ENCODE results near the gene CTDSP2. TPM values are rescaled to one million over a fixed set of nuclear protein-coding genes. Genes with fewer than 3 reads are reported as not detected.

Gene CTDSP2
- polyA plus RNA-seq, 3 donors = 59.1 to 148 (median 70.2) TPM

GRCh38 chr12:57874166-57875108, 27.9 kb upstream of the CTDSP2 start:
- peaks cover 2 to 3% (median 2%) of the 10 kb centered on the region in 3 donors for H3K27me3 Mint-ChIP-seq (ENCODE audit: low read depth in 3 of 3)
- DNase-seq = peak; percentile 38 to 59 (median 57)
- peak overlapping the region; percentile 22 for H2AFZ ChIP-seq (ENCODE audit: insufficient read depth, low read depth, low read length, poor library complexity, severe bottlenecking)
- no peak overlapping the region for H3K9ac ChIP-seq (ENCODE audit: insufficient read depth, low read length, poor library complexity, severe bottlenecking)
- no peaks in the 10 kb centered on the region for H3K9me3 ChIP-seq (replicated peaks in 1 of 2; ENCODE audit: control insufficient read depth in 1 of 2, insufficient read depth in 1 of 2, low read length in 2 of 2)
- no peaks in the 10 kb centered on the region for H3K36me3 ChIP-seq (replicated peaks in 1 of 2; ENCODE audit: control insufficient read depth in 1 of 2, insufficient read depth in 2 of 2, low read length in 2 of 2)
- peaks cover 0 to 3% (median 0%) of the 10 kb centered on the region in 7 donors for H3K9me3 Mint-ChIP-seq
- H4K20me1 ChIP-seq (ENCODE audit: insufficient read depth, low read length) = no peaks in the 10 kb centered on the region
- no peaks in the 10 kb centered on the region for H3K79me2 ChIP-seq (ENCODE audit: insufficient read depth, low read length)
- H3K27ac Mint-ChIP-seq = peak overlapping the region in 2 of 7 donors; percentile 3 to 58
- no peaks in the 10 kb centered on the region for H3K27me3 ChIP-seq (ENCODE audit: control insufficient read depth in 2 of 2, insufficient read depth in 2 of 2, low read length in 2 of 2)
- intact Hi-C loops (cut with micrococcal nuclease) = no loop called here
- H3K4me1 Mint-ChIP-seq = peaks cover 22% of the 10 kb centered on the region
- TF ChIP-seq CTCF (IDR thresholded peaks at IDR 0.05) = no peak
- H3K36me3 Mint-ChIP-seq = no peaks in the 10 kb centered on the region
- H3K4me3 ChIP-seq (replicated peaks in 1 of 3; ENCODE audit: low read depth in 2 of 3, low read length in 3 of 3) = no peak overlapping the region
- WGBS (ENCODE audit: insufficient coverage) = 17% methylated on average over 6 of the region's 8 CpGs
- H3K4me1 ChIP-seq (ENCODE audit: control insufficient read depth in 1 of 2, insufficient read depth in 2 of 2, low read length in 2 of 2) = peaks cover 14 to 19% of the 10 kb centered on the region in 2 donors
- H3K27ac ChIP-seq (ENCODE audit: low read depth in 1 of 2, low read length in 2 of 2) = no peak overlapping the region
- H3K4me3 Mint-ChIP-seq = peak overlapping the region in 1 of 2 donors; percentile 36
- H3K4me2 ChIP-seq (replicated peaks; ENCODE audit: extremely low read depth, low read length, poor library complexity, severe bottlenecking) = peak overlapping the region; percentile 12

- H4K20me1 ChIP-seq (ENCODE audit: insufficient read depth, low read length) = no peaks in the 10 kb centered on the region
- H3K9me3 ChIP-seq (replicated peaks in 1 of 2; ENCODE audit: control insufficient read depth in 1 of 2, insufficient read depth in 1 of 2, low read length in 2 of 2) = no peaks in the 10 kb centered on the region
- H3K4me3 ChIP-seq (replicated peaks in 1 of 3; ENCODE audit: low read depth in 2 of 3, low read length in 3 of 3) = no peak overlapping the region
- H3K27me3 Mint-ChIP-seq (ENCODE audit: low read depth in 3 of 3) = peaks cover 2 to 4% (median 3%) of the 10 kb centered on the region in 3 donors
- H3K9me3 Mint-ChIP-seq = peaks cover 0 to 2% (median 0%) of the 10 kb centered on the region in 7 donors
- H3K27me3 ChIP-seq (ENCODE audit: control insufficient read depth in 2 of 2, insufficient read depth in 2 of 2, low read length in 2 of 2) = no peaks in the 10 kb centered on the region
- H3K27ac Mint-ChIP-seq = peak overlapping the region in 1 of 7 donors; percentile 34
- no peak overlapping the region for H3K27ac ChIP-seq (ENCODE audit: low read depth in 1 of 2, low read length in 2 of 2)
- no peaks in the 10 kb centered on the region for H3K36me3 ChIP-seq (replicated peaks in 1 of 2; ENCODE audit: control insufficient read depth in 1 of 2, insufficient read depth in 2 of 2, low read length in 2 of 2)
- intact Hi-C loops (cut with micrococcal nuclease) = no loop called here
- no peak overlapping the region for H3K4me2 ChIP-seq (replicated peaks; ENCODE audit: extremely low read depth, low read length, poor library complexity, severe bottlenecking)
- H3K4me1 ChIP-seq (ENCODE audit: control insufficient read depth in 1 of 2, insufficient read depth in 2 of 2, low read length in 2 of 2) = peaks cover 14 to 19% of the 10 kb centered on the region in 2 donors
- H3K79me2 ChIP-seq (ENCODE audit: insufficient read depth, low read length) = no peaks in the 10 kb centered on the region
- H3K9ac ChIP-seq (ENCODE audit: insufficient read depth, low read length, poor library complexity, severe bottlenecking) = no peak overlapping the region
- no peak overlapping the region for H3K4me3 Mint-ChIP-seq
- H3K4me1 Mint-ChIP-seq = peaks cover 21% of the 10 kb centered on the region
- no peak overlapping the region for H2AFZ ChIP-seq (ENCODE audit: insufficient read depth, low read depth, low read length, poor library complexity, severe bottlenecking)
- TF ChIP-seq CTCF (IDR thresholded peaks at IDR 0.05) = no peak
- H3K36me3 Mint-ChIP-seq = no peaks in the 10 kb centered on the region
- no CpG with 5 or more reads among the region's 2 CpGs for WGBS (ENCODE audit: insufficient coverage)
- DNase-seq = no peak
Observed at GRCh38 chr12:57872362-57872761, 25.8 kb upstream of the CTDSP2 start.
